Measurements from ENCODE around the gene ASB10. TPM values are rescaled to one million over a fixed set of nuclear protein-coding genes. Genes with fewer than 3 reads are reported as not detected.
A peak's percentile ranks its signal among the peaks of the same experiment; 100 is the strongest.

ASB10 gene
- total and polyA plus RNA-seq, 7 donors: 3.8 to 29.6 (median 22.5) TPM

- 78 to 90% (median 83%) methylated on average over 39 to 43 of the region's 43 CpGs for WGBS, 3 donors
- Histone ChIP-seq H3K4me3 (no peak overlapping the region), H3K36me3 (ENCODE audit: insufficient read depth in 1 of 2, low read depth in 1 of 2) (peaks cover 0 to 12% of the 10 kb centered on the region in 2 donors), H3K4me1 (peaks cover 29% of the 10 kb centered on the region), H3K9me3 (no peaks in the 10 kb centered on the region), H3K27me3 (ENCODE audit: insufficient read depth in 3 of 3, low read length in 2 of 3) (no peaks in the 10 kb centered on the region), H3K27ac (no peak overlapping the region)
- ATAC-seq: no peak
- peak in 1 of 2 donors; percentile 56 for DNase-seq
- intact Hi-C loops (cut with DNase I): loop anchor here in 1 of 2 donors (1.0 to 5.0 kb wide), 2 partner anchors 49 to 129 kb away; no protein-coding TSS in a partner anchor
- TF ChIP-seq CTCF (IDR thresholded peaks at IDR 0.05): no peak
Observed at GRCh38 chr7:151173386-151174245, 13.4 kb downstream of the ASB10 start.

DNA sequence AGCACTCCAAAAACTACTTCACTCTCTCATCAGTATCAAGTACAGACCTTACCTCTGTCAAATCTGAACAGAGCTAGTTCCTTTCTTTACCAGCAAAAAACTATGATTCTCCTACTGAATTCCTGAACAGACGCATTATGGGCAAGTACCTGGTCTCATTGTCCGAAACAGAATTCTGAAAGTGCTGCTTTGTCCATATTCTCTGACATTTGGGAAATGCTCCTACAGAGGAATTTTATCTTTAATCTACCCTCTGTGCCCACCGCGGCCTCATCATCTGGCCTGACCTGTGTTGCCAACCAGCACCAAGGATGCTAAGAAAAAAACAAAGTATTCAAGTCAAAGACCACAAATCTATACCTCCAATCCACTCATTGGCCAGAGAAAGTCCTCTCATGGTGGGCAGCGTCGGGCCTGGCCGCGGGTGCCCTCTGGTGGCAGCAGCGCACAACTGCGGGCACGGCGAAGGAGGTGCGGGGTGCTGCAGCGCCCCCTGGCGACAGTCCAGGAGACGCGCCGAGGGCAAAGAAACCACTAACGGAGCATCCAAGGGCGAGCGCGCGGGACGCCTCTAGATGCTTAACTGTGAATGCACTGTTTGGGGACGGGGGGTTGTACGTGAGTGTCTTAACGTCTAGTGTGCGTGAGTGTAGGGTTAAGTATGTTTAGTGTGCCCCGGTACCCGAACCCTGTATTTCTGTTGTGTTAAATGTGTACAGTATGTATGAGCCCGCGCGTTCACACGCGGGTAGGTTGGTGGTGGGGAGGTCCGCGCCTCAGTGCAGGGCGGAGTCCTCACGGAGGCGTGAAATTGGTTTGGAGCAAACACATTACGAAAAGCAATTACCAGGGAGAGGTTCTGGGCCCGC, 14.5 kb downstream of the ASB10 start:
- H3K9me3 ChIP-seq: no peaks in the 10 kb centered on the region
- 22 to 28% (median 22%) methylated on average over 42 of the region's 42 CpGs for WGBS, 3 donors
- H3K27me3 ChIP-seq (ENCODE audit: insufficient read depth in 3 of 3, low read length in 2 of 3): no peaks in the 10 kb centered on the region
- DNase-seq (peak; percentile 78 to 90), ATAC-seq (peak; percentile 78 to 86 (median 82))
- intact Hi-C loops (cut with DNase I): loop anchor here (1.0 to 5.0 kb wide), 2 partner anchors 48 to 130 kb away; no protein-coding TSS in a partner anchor
- peaks cover 0 to 12% of the 10 kb centered on the region in 2 donors for H3K36me3 ChIP-seq (ENCODE audit: insufficient read depth in 1 of 2, low read depth in 1 of 2)
- peak; percentile 100 for TF ChIP-seq CTCF (IDR thresholded peaks at IDR 0.05)
- no peak overlapping the region for H3K4me3 ChIP-seq
- H3K4me1 ChIP-seq: peaks cover 22% of the 10 kb centered on the region
- H3K27ac ChIP-seq: no peak overlapping the region

- H3K9me3 ChIP-seq: no peaks in the 10 kb centered on the region
- H3K27me3 ChIP-seq (ENCODE audit: insufficient read depth in 3 of 3, low read length in 2 of 3): peaks cover 0 to 20% (median 0%) of the 10 kb centered on the region in 3 donors
- ATAC-seq: no peak
- WGBS, 3 donors: 65 to 69% (median 67%) methylated on average over 10 of the region's 10 CpGs
- TF ChIP-seq CTCF (IDR thresholded peaks at IDR 0.05): no peak
- peak in 1 of 2 donors; percentile 19 for DNase-seq
- H3K36me3 ChIP-seq (ENCODE audit: insufficient read depth in 1 of 2, low read depth in 1 of 2): no peaks in the 10 kb centered on the region
- H3K4me1 ChIP-seq: peaks cover 12% of the 10 kb centered on the region
- intact Hi-C loops (cut with DNase I): loop anchor here in 1 of 2 donors (1.0 kb wide), 1 partner anchor 40 kb away; no protein-coding TSS in a partner anchor
- H3K27ac ChIP-seq: peak overlapping the region; percentile 15
- peak overlapping the region; percentile 66 for H3K4me3 ChIP-seq
Observed at GRCh38 chr7:151168787-151169162, 18.3 kb downstream of the ASB10 start.

DNA sequence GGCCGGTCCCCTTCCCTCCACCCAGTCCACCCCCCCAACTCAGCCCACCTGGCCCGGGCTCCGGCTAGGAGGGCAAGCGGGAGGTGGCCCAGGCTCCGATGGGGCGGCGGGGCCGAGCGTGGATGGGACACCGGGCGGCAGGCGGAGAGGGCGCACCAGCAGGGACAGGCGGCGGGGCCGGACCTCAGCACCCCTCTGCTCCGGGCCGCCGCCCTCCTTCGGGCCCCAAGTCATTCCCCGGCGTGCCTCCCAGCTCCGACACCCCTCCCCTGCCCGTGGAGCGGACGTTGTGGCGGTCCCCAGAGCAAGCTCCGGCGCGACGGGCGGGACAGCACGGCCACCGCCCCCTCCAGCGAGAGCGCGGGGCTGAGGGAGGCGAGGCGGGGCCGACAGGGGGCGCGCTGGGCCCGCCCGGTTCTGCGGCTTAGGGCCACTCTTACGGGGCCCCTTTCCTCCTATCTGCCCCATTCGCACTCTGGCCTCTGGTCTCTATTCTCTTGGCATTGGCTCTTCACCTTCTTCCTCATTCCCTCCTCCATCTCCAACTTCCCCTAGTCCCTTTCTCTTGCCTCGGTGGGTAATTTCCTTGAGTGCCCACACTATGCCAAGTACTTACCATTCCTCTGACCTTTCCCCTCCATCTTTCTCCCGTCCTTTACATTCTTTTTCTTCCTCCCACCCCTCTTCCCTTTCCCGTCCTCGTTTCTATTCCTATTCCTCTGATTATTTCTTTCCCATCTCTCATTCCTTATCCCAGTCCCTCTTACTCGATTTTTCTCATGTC, 18.9 kb downstream of the ASB10 start:
- Histone ChIP-seq H3K4me3 (peak overlapping the region; percentile 66), H3K27me3 (ENCODE audit: insufficient read depth in 3 of 3, low read length in 2 of 3) (peaks cover 0 to 21% (median 0%) of the 10 kb centered on the region in 3 donors), H3K36me3 (ENCODE audit: insufficient read depth in 1 of 2, low read depth in 1 of 2) (no peaks in the 10 kb centered on the region), H3K9me3 (no peaks in the 10 kb centered on the region), H3K4me1 (peaks cover 12% of the 10 kb centered on the region), H3K27ac (no peak overlapping the region)
- peak; percentile 72 for TF ChIP-seq CTCF (IDR thresholded peaks at IDR 0.05)
- intact Hi-C loops (cut with DNase I): loop anchor here in 1 of 2 donors (1.0 kb wide), 1 partner anchor 40 kb away; no protein-coding TSS in a partner anchor
- 7 to 11% (median 9%) methylated on average over 28 to 52 of the region's 52 CpGs for WGBS, 3 donors
- peak; percentile 40 to 76 for DNase-seq
- ATAC-seq: peak; percentile 77 to 85 (median 78)
